T-cell (primary cell): ENCODE data around the gene DENND2A. TPM values are rescaled to one million over a fixed set of nuclear protein-coding genes. Genes with fewer than 3 reads are reported as not detected.
"Not testable (repeated sequence)": the region's sequence is repeated elsewhere in the genome, so short reads cannot be mapped to it uniquely, and the experiment has no call there.

ENCODE experiments used
- ATAC-seq, 4 experiments: fragments of 200-7000 bp in 3 of 4; fragments of 150-1000 bp in 1 of 4; cut with Tn5 transposase; replicated peaks in 1 of 4; 1 replicate in 3 of 4; 2 replicates in 1 of 4; pipeline ENCODE4 v1.10.0; 2021; ENCODE audit warnings: moderate library complexity in 3 of 4, mild to moderate bottlenecking in 2 of 4, moderate number of reproducible peaks in 1 of 4
- CTCF ChIA-PET, 2 donors: fragments of 300-600 bp; sonication (Branson Sonifier 250); formaldehyde crosslinking; loops; one replicate each; lab custom pipeline; 2022; ENCODE audit warnings: antibody characterized with exemption in 2 of 2; lab: Charles Lee
- POLR2A ChIA-PET, 2 donors: fragments of 300-600 bp; sonication (Branson Sonifier 250); formaldehyde crosslinking; loops; one replicate each; lab custom pipeline; 2022; ENCODE audit warnings: antibody characterized with exemption in 2 of 2; lab: Charles Lee
- DNase-seq, 35 experiments: peaks; one replicate each; pipeline versions ENCODE4 v3.0.0 to v3.0.0-alpha.2; 2013 to 2023
- H3K27ac ChIP-seq: one replicate; pipeline ENCODE4 v1.5.1; 2013; ENCODE audit warnings: low read length
- H3K27me3 ChIP-seq, 2 experiments: replicated peaks in 1 of 2; 1 replicate in 1 of 2; 2 replicates in 1 of 2; pipeline versions ENCODE4 v1.6.1 to v1.7.0; 2013; ENCODE audit warnings: low read length in 1 of 2, mixed read lengths in 1 of 2; ENCODE audit not compliant: control insufficient read depth in 2 of 2, insufficient read depth in 2 of 2; ENCODE audit errors: extremely low read depth in 1 of 2
- H3K36me3 ChIP-seq, 2 donors: 1 replicate in 1 of 2; 2 replicates in 1 of 2; pipeline versions ENCODE4 v1.6.1 to v1.7.0; 2013; ENCODE audit warnings: low read length in 1 of 2; ENCODE audit not compliant: control insufficient read depth in 2 of 2, insufficient read depth in 1 of 2; ENCODE audit errors: extremely low read depth in 1 of 2
- H3K4me1 ChIP-seq, 2 experiments: 1 replicate in 1 of 2; 2 replicates in 1 of 2; pipeline versions ENCODE4 v1.6.1 to v1.7.0; 2013; ENCODE audit warnings: low read length in 2 of 2, mixed read lengths in 1 of 2; ENCODE audit not compliant: insufficient read depth in 2 of 2, control insufficient read depth in 1 of 2; ENCODE audit errors: extremely low read depth in 1 of 2
- H3K4me3 ChIP-seq, 2 donors: 1 replicate in 1 of 2; 2 replicates in 1 of 2; pipeline versions ENCODE4 v1.5.1 to v1.7.0; 2013; ENCODE audit warnings: mild to moderate bottlenecking in 2 of 2, low read length in 1 of 2, moderate library complexity in 1 of 2; ENCODE audit not compliant: control insufficient read depth in 1 of 2; ENCODE audit errors: extremely low read depth in 1 of 2
- H3K9me3 ChIP-seq: 2 replicates; pipeline ENCODE4 v1.7.0; 2013
- H3K27ac Mint-ChIP-seq, 2 donors: one replicate each; pipeline ENCODE4 v1.8.0; 2020 to 2021; ENCODE audit warnings: mild to moderate bottlenecking in 2 of 2, mixed read lengths in 2 of 2
- H3K27me3 Mint-ChIP-seq, 2 donors: one replicate each; pipeline ENCODE4 v1.8.0; 2021 to 2022; ENCODE audit warnings: mixed read lengths in 2 of 2
- H3K36me3 Mint-ChIP-seq: one replicate; pipeline ENCODE4 v1.8.0; 2021; ENCODE audit warnings: mixed read lengths
- H3K4me1 Mint-ChIP-seq, 3 donors: one replicate each; pipeline ENCODE4 v1.8.0; 2020 to 2022; ENCODE audit warnings: mixed read lengths in 3 of 3, mild to moderate bottlenecking in 1 of 3
- H3K4me3 Mint-ChIP-seq, 3 donors: one replicate each; pipeline ENCODE4 v1.8.0; 2020 to 2022; ENCODE audit warnings: mild to moderate bottlenecking in 3 of 3, mixed read lengths in 3 of 3, moderate library complexity in 3 of 3
- H3K9me3 Mint-ChIP-seq, 3 donors: one replicate each; pipeline ENCODE4 v1.8.0; 2020 to 2022; ENCODE audit warnings: mixed read lengths in 3 of 3
- WGBS: methylation state at CpG from one replicate; pipeline ENCODE4 v1.1.5; 2013; ENCODE audit warnings: missing lambda C conversion rate; ENCODE audit not compliant: insufficient coverage; 5-methylcytosine and 5-hydroxymethylcytosine counted together
- total RNA-seq, 35 experiments: library from RNA in 6 of 35; stranded (reverse) in 6 of 35; fragments of 120-200 nt in 1 of 35; gene quantifications; one replicate each; pipeline versions ENCODE4 v1.2.1 to v1.2.4 and lab custom pipeline; 2013 to 2026

DENND2A gene
- total RNA-seq, 5 donors from 2014 or later (not counting 1 experiment from before 2014, with no cell fraction given) = 0.09 TPM; not detected in 4

- ChIA-PET POLR2A (interaction anchor here in 1 of 2 donors (0.7 kb wide), 1 partner anchor 11 kb away, joined by 3 read pairs; no protein-coding TSS in a partner anchor), CTCF (no interaction called here)
- peaks cover 0 to 5% of the 10 kb centered on the region in 2 donors for H3K27me3 Mint-ChIP-seq
- H3K36me3 Mint-ChIP-seq = no peaks in the 10 kb centered on the region
- DNase-seq = no peak
- no peak overlapping the region for H3K27ac ChIP-seq
- H3K4me3 ChIP-seq = no peak overlapping the region
- no peak for ATAC-seq
- H3K4me1 ChIP-seq = no peaks in the 10 kb centered on the region
- no peaks in the 10 kb centered on the region for H3K9me3 ChIP-seq
- WGBS = 66% methylated on average over 8 of the region's 9 CpGs
- no peak overlapping the region for H3K27ac Mint-ChIP-seq
- no peak overlapping the region for H3K4me3 Mint-ChIP-seq
- no peaks in the 10 kb centered on the region for H3K9me3 Mint-ChIP-seq
- no peaks in the 10 kb centered on the region for H3K4me1 Mint-ChIP-seq
- peaks cover 0 to 15% of the 10 kb centered on the region in 2 experiments for H3K27me3 ChIP-seq
- no peaks in the 10 kb centered on the region for H3K36me3 ChIP-seq
Observed at GRCh38 chr7:140512317-140513000, 128.2 kb downstream of the DENND2A start.

- H3K27me3 ChIP-seq = peaks cover 0 to 4% of the 10 kb centered on the region in 2 experiments
- WGBS = 51% methylated on average over 2 of the region's 5 CpGs
- Mint-ChIP-seq H3K4me3 (no peak overlapping the region), H3K27ac (no peak overlapping the region), H3K9me3 (no peaks in the 10 kb centered on the region), H3K36me3 (no peaks in the 10 kb centered on the region), H3K4me1 (no peaks in the 10 kb centered on the region), H3K27me3 (no peaks in the 10 kb centered on the region)
- ATAC-seq = no peak
- no peak for DNase-seq
- no peaks in the 10 kb centered on the region for H3K9me3 ChIP-seq
- no peaks in the 10 kb centered on the region for H3K4me1 ChIP-seq
- POLR2A ChIA-PET = no interaction called here
- CTCF ChIA-PET = no interaction called here
- no peaks in the 10 kb centered on the region for H3K36me3 ChIP-seq
- H3K4me3 ChIP-seq = no peak overlapping the region
- H3K27ac ChIP-seq = no peak overlapping the region
Observed at GRCh38 chr7:140509789-140510188, 130.8 kb downstream of the DENND2A start.

GRCh38 chr7:140507556-140507955 lies 133.1 kb downstream of the DENND2A start:
- H3K27ac ChIP-seq, H3K36me3 ChIP-seq, DNase-seq, H3K4me3 ChIP-seq, H3K4me1 Mint-ChIP-seq, H3K27ac Mint-ChIP-seq, H3K9me3 ChIP-seq, H3K27me3 Mint-ChIP-seq, H3K9me3 Mint-ChIP-seq, H3K36me3 Mint-ChIP-seq, ATAC-seq, POLR2A ChIA-PET, H3K4me1 ChIP-seq, H3K27me3 ChIP-seq, H3K4me3 Mint-ChIP-seq: not testable (repeated sequence)
- CTCF ChIA-PET = interaction anchor here in 1 of 2 donors (0.6 kb wide), 1 partner anchor 71 kb away, joined by 4 read pairs; no protein-coding TSS in a partner anchor
- 97% methylated on average over 5 of the region's 6 CpGs for WGBS

GRCh38 chr7:140506788-140507464 lies 133.7 kb downstream of the DENND2A start:
- DNase-seq = no peak
- Histone ChIP-seq H3K4me3 (no peak overlapping the region), H3K36me3 (no peaks in the 10 kb centered on the region), H3K9me3 (no peaks in the 10 kb centered on the region), H3K27ac (no peak overlapping the region), H3K27me3 (peaks cover 0 to 3% of the 10 kb centered on the region in 2 experiments), H3K4me1 (no peaks in the 10 kb centered on the region)
- Mint-ChIP-seq H3K27ac (no peak overlapping the region), H3K36me3 (no peaks in the 10 kb centered on the region), H3K4me1 (no peaks in the 10 kb centered on the region), H3K27me3 (no peaks in the 10 kb centered on the region), H3K9me3 (no peaks in the 10 kb centered on the region), H3K4me3 (no peak overlapping the region)
- POLR2A ChIA-PET = interaction anchor here in 1 of 2 donors (0.6 kb wide), 1 partner anchor 9 kb away, joined by 3 read pairs; no protein-coding TSS in a partner anchor
- ATAC-seq = no peak
- CTCF ChIA-PET = interaction anchor here in 1 of 2 donors (0.6 kb wide), 1 partner anchor 70 kb away, joined by 4 read pairs; no protein-coding TSS in a partner anchor
- 93% methylated on average over 2 of the region's 5 CpGs for WGBS

DNA sequence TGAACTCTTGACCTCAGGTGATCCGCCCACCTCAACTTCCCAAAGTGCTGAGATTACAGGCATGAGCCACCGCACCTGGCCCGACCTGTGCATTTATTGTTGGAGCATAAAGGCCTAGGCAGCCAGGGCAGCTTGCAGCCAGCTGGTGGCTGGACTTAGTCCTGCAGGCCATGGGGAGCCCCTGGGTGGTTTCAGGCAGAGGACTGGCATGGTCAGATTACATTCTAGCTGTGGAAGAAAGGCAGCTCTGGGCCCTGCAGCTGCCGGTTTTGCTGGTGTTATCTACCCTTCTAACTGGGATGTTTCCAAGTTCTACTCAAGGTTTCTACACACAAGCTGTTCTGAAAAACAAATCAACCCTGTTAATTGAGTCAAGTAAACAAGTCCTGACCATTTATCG lies 138.6 kb downstream of the DENND2A start:
- POLR2A ChIA-PET = no interaction called here
- Mint-ChIP-seq H3K27me3 (no peaks in the 10 kb centered on the region), H3K36me3 (no peaks in the 10 kb centered on the region), H3K4me1 (no peaks in the 10 kb centered on the region), H3K4me3 (no peak overlapping the region), H3K27ac (no peak overlapping the region), H3K9me3 (no peaks in the 10 kb centered on the region)
- Histone ChIP-seq H3K27ac (no peak overlapping the region), H3K9me3 (no peaks in the 10 kb centered on the region), H3K27me3 (peaks cover 0 to 3% of the 10 kb centered on the region in 2 experiments), H3K4me3 (no peak overlapping the region), H3K36me3 (no peaks in the 10 kb centered on the region), H3K4me1 (no peaks in the 10 kb centered on the region)
- CTCF ChIA-PET = interaction anchor here in 1 of 2 donors (0.6 to 1.0 kb wide), 2 partner anchors 25 to 26 kb away, joined by 3 to 8 read pairs; no protein-coding TSS in a partner anchor
- ATAC-seq (no peak), DNase-seq (no peak)
- 93% methylated on average over 5 of the region's 5 CpGs for WGBS

GRCh38 chr7:140497807-140498206 lies 142.8 kb downstream of the DENND2A start:
- not testable (repeated sequence) for H3K4me3 Mint-ChIP-seq, H3K27me3 Mint-ChIP-seq, ATAC-seq, H3K27me3 ChIP-seq, H3K27ac Mint-ChIP-seq, H3K4me1 Mint-ChIP-seq, H3K27ac ChIP-seq, H3K9me3 ChIP-seq, H3K9me3 Mint-ChIP-seq, H3K4me1 ChIP-seq, H3K36me3 ChIP-seq, H3K36me3 Mint-ChIP-seq, DNase-seq, H3K4me3 ChIP-seq
- ChIA-PET POLR2A (interaction anchor here in 1 of 2 donors (0.5 kb wide), 1 partner anchor 9 kb away, joined by 3 read pairs; no protein-coding TSS in a partner anchor), CTCF (interaction anchor here (0.6 to 0.9 kb wide), 2 partner anchors 21 to 23 kb away, joined by 3 read pairs; no protein-coding TSS in a partner anchor)
- 100% methylated on average over 1 of the region's 7 CpGs for WGBS
